ENCODE measurements around the gene ZDHHC4. TPM values are rescaled to one million over a fixed set of nuclear protein-coding genes. Genes with fewer than 3 reads are reported as not detected.

Gene ZDHHC4
- total and polyA plus RNA-seq, 2 donors (not counting 3 experiments of a cell fraction or from before 2014, with no cell fraction given): 29.9 to 122 TPM

GRCh38 chr7:6545398-6546126 is 31.7 kb upstream of the ZDHHC4 start:
- BruUV-seq (replicated peaks): no TSS peak
- Histone ChIP-seq H3K27me3 (ENCODE audit: control insufficient read depth in 2 of 2, insufficient read depth in 2 of 2, low read length in 2 of 2) (no peaks in the 10 kb centered on the region), H3K9ac (replicated peaks; ENCODE audit: extremely low read depth, insufficient read depth, low read length) (no peak overlapping the region), H3K79me2 (ENCODE audit: control insufficient read depth, insufficient read depth, low read length) (no peaks in the 10 kb centered on the region), H3K9me1 (replicated peaks; ENCODE audit: control insufficient read depth, extremely low read depth, insufficient read depth, low read length) (no peaks in the 10 kb centered on the region), H3K27ac (ENCODE audit: insufficient read depth, low read depth, low read length) (no peak overlapping the region), H3K4me1 (ENCODE audit: control insufficient read depth, extremely low read depth, insufficient read depth, low read length) (no peaks in the 10 kb centered on the region), H3K36me3 (ENCODE audit: control insufficient read depth in 2 of 2, extremely low read depth in 1 of 2, insufficient read depth in 2 of 2, low read length in 2 of 2) (no peaks in the 10 kb centered on the region), H4K20me1 (replicated peaks; ENCODE audit: control insufficient read depth, extremely low read depth, insufficient read depth, low read length) (no peaks in the 10 kb centered on the region), H3K4me2 (ENCODE audit: insufficient read depth, low read length) (no peak overlapping the region), H3K9me3 (replicated peaks; ENCODE audit: control insufficient read depth, insufficient read depth, low read length) (no peaks in the 10 kb centered on the region), H3K4me3 (replicated peaks in 1 of 3; ENCODE audit: insufficient read depth in 1 of 3, low read depth in 1 of 3, low read length in 3 of 3) (no peak overlapping the region), H2AFZ (ENCODE audit: low read depth, low read length) (no peak overlapping the region)
- intact Hi-C loops (cut with micrococcal nuclease) (no loop called here), dilution Hi-C loops (cut with MboI; ENCODE audit: extremely low pct_ligation_motif_present, low sequenced_read_pairs) (no loop called here)
- FAIRE-seq (no peak), DNase-seq (ENCODE audit: low read depth, low spot score) (no peak)
- ChIA-PET CTCF (interaction anchor here (0.6 kb wide), 1 partner anchor 9 kb away, joined by 3 read pairs; no protein-coding TSS in a partner anchor), POLR2A (no interaction called here)
- TF ChIP-seq MYC (IDR thresholded peaks at IDR 0.05; ENCODE audit: low read depth, low read length) (no peak), EZH2 (IDR thresholded peaks at IDR 0.05; ENCODE audit: borderline replicate concordance, low read depth, low read length, severe bottlenecking) (no peak), FOS (IDR thresholded peaks at IDR 0.05; ENCODE audit: borderline replicate concordance, insufficient read depth, low read length) (no peak), JUN (IDR thresholded peaks at IDR 0.05; ENCODE audit: borderline replicate concordance, insufficient read depth, insufficient read length, low read depth) (no peak), MAX (IDR thresholded peaks at IDR 0.05; ENCODE audit: insufficient read depth, insufficient read length) (no peak), POLR2AphosphoS5 (IDR thresholded peaks at IDR 0.05; ENCODE audit: insufficient read depth, low read depth, low read length) (no peak), GATA2 (IDR thresholded peaks at IDR 0.05; ENCODE audit: insufficient read depth, insufficient read length, low read depth, low read length) (no peak), POLR2A (IDR thresholded peaks at IDR 0.05; ENCODE audit: low read depth, low read length) (no peak)
- TF ChIP-seq, protein P1, sequence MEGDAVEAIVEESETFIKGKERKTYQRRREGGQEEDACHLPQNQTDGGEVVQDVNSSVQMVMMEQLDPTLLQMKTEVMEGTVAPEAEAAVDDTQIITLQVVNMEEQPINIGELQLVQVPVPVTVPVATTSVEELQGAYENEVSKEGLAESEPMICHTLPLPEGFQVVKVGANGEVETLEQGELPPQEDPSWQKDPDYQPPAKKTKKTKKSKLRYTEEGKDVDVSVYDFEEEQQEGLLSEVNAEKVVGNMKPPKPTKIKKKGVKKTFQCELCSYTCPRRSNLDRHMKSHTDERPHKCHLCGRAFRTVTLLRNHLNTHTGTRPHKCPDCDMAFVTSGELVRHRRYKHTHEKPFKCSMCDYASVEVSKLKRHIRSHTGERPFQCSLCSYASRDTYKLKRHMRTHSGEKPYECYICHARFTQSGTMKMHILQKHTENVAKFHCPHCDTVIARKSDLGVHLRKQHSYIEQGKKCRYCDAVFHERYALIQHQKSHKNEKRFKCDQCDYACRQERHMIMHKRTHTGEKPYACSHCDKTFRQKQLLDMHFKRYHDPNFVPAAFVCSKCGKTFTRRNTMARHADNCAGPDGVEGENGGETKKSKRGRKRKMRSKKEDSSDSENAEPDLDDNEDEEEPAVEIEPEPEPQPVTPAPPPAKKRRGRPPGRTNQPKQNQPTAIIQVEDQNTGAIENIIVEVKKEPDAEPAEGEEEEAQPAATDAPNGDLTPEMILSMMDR (IDR thresholded peaks at IDR 0.05; ENCODE audit: extremely low read depth in 1 of 2, insufficient read depth in 1 of 2, low read depth in 1 of 2, low read length in 2 of 2): no peak

Measured in endothelial cell of umbilical vein (primary cell).